ENCODE data around the gene PCDH1.

PCDH1 gene

GRCh38 chr5:141844414-141845097 is 33.7 kb downstream of the PCDH1 start:
- H3K4me1 ChIP-seq (ENCODE audit: control insufficient read depth, low read length): peaks cover 93% of the 10 kb centered on the region
- no peaks in the 10 kb centered on the region for H3K27me3 ChIP-seq (ENCODE audit: control insufficient read depth, low read length)
- H3K36me3 ChIP-seq (ENCODE audit: control insufficient read depth, low read length): no peaks in the 10 kb centered on the region
- no peaks in the 10 kb centered on the region for H3K9me3 ChIP-seq (ENCODE audit: control insufficient read depth, insufficient read depth, low read length)
- peaks cover 33% of the 10 kb centered on the region for H3K79me2 ChIP-seq (ENCODE audit: control insufficient read depth, low read length)
- TF ChIP-seq EZH2phosphoT487 (IDR thresholded peaks at IDR 0.05; ENCODE audit: borderline replicate concordance, low read length): no peak
- no peak for TF ChIP-seq CTCF (IDR thresholded peaks at IDR 0.05; ENCODE audit: low read depth, low read length, poor library complexity, severe bottlenecking)
- H3K4me2 ChIP-seq (ENCODE audit: low read length): peak overlapping the region; percentile 80
- peaks cover 18% of the 10 kb centered on the region for H3F3A ChIP-seq (ENCODE audit: control insufficient read depth, insufficient read depth)
- H3K4me3 ChIP-seq (ENCODE audit: low read length): peak overlapping the region; percentile 53
- peak overlapping the region; percentile 97 for H3K27ac ChIP-seq (ENCODE audit: low read depth, low read length)
- H3K9me2 ChIP-seq (replicated peaks; ENCODE audit: control insufficient read depth, low read length): no peaks in the 10 kb centered on the region
- H4K20me1 ChIP-seq (ENCODE audit: control insufficient read depth, insufficient read depth, low read depth, low read length): no peaks in the 10 kb centered on the region

DNA sequence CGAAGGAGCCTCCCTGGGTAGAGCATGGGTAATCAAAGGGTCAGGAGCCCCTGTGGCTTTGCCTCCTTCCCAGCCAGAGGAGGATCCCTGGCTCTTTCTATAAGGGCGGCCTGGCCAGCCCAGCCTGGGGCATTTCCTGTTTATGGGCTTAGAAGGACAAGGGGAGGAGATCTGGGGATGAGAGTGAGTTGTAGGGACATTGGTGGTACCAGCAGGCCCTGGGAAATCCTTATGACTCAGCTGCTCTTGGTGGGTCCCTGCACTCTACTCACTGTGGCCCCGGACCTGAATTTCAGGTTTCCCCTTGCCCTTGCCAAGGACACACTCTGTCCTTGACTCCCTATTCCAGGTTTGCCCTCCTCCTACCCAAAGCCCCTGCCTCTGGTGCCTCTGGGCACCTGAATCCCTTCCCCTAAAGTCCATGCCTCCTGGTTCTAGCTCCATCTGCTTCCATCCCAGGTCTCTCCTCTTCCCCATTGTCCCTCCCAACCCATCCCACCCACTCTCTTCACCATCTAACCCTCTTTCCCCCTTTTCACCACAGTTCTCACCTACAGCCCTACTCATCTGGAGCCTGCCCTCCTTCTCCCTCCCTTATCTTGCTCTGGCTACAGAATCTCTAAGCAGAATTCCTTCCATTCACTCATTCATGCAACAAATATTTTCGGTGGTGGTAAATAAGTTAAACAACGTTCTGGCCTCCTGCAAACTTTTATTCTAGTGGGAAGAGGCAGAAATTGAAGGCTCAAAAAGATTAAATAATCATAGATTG is 34.9 kb downstream of the PCDH1 start:
- no peaks in the 10 kb centered on the region for H3K9me3 ChIP-seq (ENCODE audit: control insufficient read depth, insufficient read depth, low read length)
- H3K9me2 ChIP-seq (replicated peaks; ENCODE audit: control insufficient read depth, low read length): no peaks in the 10 kb centered on the region
- TF ChIP-seq EZH2phosphoT487 (IDR thresholded peaks at IDR 0.05; ENCODE audit: borderline replicate concordance, low read length): no peak
- H3K27ac ChIP-seq (ENCODE audit: low read depth, low read length): peak overlapping the region; percentile 97
- peak overlapping the region; percentile 82 for H3K4me3 ChIP-seq (ENCODE audit: low read length)
- H4K20me1 ChIP-seq (ENCODE audit: control insufficient read depth, insufficient read depth, low read depth, low read length): no peaks in the 10 kb centered on the region
- H3F3A ChIP-seq (ENCODE audit: control insufficient read depth, insufficient read depth): peaks cover 22% of the 10 kb centered on the region
- peak overlapping the region; percentile 80 for H3K4me2 ChIP-seq (ENCODE audit: low read length)
- no peaks in the 10 kb centered on the region for H3K27me3 ChIP-seq (ENCODE audit: control insufficient read depth, low read length)
- no peaks in the 10 kb centered on the region for H3K36me3 ChIP-seq (ENCODE audit: control insufficient read depth, low read length)
- peaks cover 97% of the 10 kb centered on the region for H3K4me1 ChIP-seq (ENCODE audit: control insufficient read depth, low read length)
- H3K79me2 ChIP-seq (ENCODE audit: control insufficient read depth, low read length): peaks cover 28% of the 10 kb centered on the region

GRCh38 chr5:141841378-141842180 is 36.6 kb downstream of the PCDH1 start:
- H3K9me2 ChIP-seq (replicated peaks; ENCODE audit: control insufficient read depth, low read length): no peaks in the 10 kb centered on the region
- TF ChIP-seq CTCF (IDR thresholded peaks at IDR 0.05; ENCODE audit: low read depth, low read length, poor library complexity, severe bottlenecking) (no peak), EZH2phosphoT487 (IDR thresholded peaks at IDR 0.05; ENCODE audit: borderline replicate concordance, low read length) (no peak)
- peaks cover 100% of the 10 kb centered on the region for H3K4me1 ChIP-seq (ENCODE audit: control insufficient read depth, low read length)
- no peaks in the 10 kb centered on the region for H3K9me3 ChIP-seq (ENCODE audit: control insufficient read depth, insufficient read depth, low read length)
- H3K36me3 ChIP-seq (ENCODE audit: control insufficient read depth, low read length): no peaks in the 10 kb centered on the region
- H4K20me1 ChIP-seq (ENCODE audit: control insufficient read depth, insufficient read depth, low read depth, low read length): no peaks in the 10 kb centered on the region
- peak overlapping the region; percentile 97 for H3K27ac ChIP-seq (ENCODE audit: low read depth, low read length)
- peaks cover 27% of the 10 kb centered on the region for H3K79me2 ChIP-seq (ENCODE audit: control insufficient read depth, low read length)
- H3K4me3 ChIP-seq (ENCODE audit: low read length): peak overlapping the region; percentile 82
- no peaks in the 10 kb centered on the region for H3K27me3 ChIP-seq (ENCODE audit: control insufficient read depth, low read length)
- peaks cover 25% of the 10 kb centered on the region for H3F3A ChIP-seq (ENCODE audit: control insufficient read depth, insufficient read depth)
- peak overlapping the region; percentile 80 for H3K4me2 ChIP-seq (ENCODE audit: low read length)

Measured in DOHH2 (cell line).